GM19455 (cell line): ENCODE data around the gene WWOX.

ENCODE experiments used
- ATAC-seq: cut with Tn5 transposase; IDR thresholded peaks from one replicate; pipeline ENCODE4 v1.9.1; 2021; ENCODE audit not compliant: unreplicated experiment

The WWOX gene

DNA sequence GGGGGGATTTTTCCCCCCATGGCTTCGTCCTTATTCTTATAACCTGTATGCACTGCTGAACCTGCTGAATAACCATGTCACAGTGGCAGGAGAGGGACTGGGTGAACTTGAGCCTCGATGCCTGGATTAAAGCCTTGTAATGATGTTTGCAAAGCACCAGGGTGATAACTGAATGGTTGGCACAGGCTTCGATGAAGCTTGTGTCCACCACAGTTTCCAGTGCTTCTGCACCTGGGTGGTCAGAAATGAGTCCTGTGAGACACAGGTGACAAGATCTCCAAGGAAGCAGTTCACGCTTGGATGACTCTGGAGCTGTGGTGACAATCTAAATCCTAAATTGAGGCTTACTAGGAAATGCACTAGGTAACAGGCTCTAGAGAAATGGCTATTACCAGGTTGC is 771.8 kb downstream of the WWOX start:
- ATAC-seq = no peak

DNA sequence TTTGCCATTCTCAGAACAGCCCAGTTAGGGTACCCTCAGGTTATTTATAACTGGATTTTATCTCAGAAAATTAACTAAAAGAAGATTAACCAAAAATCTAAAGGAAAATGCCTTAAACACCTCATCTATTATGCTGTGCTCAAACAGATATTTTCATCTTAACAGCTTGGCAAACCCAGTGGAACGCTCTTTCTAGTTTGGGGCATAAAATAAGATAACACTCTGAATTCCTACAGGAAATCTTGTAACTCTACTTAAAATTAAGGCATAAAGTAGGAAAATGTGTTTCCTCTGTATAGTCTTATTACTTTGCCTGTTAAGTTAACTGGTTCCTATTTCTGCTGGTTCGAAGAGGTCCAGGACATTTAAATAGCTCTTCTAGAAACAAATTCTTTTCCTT is 777.2 kb downstream of the WWOX start:
- ATAC-seq = no peak

DNA sequence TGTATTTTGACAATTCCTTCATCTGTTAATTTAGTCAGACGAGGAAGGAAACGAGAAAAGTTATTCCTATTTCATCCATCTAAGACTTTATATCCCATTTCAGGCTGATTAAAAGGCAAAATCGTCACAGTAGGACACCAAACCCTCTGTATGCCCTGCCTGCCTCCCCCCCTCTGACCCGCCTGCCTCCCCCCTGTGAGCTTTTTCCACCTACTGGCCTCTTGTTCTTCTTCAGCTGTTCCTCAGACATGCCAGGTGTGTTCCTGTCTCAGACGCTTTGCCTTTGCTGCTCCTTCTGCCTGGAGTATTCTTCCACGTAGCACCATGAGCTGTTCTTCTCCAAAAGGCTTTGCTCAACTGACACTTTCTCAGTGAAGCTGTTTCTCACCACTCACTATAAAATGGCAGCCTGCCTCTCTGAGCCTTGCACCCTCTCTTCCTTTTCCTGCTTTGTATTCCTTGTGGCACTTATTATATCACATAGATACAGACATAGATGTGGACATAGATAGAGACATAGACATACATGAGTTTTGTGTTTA is 777.7 kb downstream of the WWOX start:
- no peak for ATAC-seq

DNA sequence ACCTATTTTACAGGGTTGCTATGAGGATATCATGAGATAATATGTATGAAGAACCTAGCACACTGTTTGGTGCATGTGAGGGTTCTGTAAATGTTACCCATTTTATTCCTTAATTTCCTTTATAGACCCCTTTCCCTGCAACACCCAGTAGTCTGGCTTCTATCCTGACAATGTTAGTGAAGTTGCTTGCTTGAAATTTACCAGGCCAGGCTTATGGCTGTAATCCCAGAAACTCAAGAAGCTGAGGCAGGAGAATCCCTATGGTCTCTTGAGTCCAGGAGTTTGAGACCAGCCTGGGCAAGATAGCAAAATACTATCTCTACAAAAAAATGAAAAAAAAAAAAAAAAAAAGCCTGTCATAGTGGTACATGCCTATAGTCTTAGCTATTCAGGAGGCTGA is 779.1 kb downstream of the WWOX start:
- no peak for ATAC-seq

DNA sequence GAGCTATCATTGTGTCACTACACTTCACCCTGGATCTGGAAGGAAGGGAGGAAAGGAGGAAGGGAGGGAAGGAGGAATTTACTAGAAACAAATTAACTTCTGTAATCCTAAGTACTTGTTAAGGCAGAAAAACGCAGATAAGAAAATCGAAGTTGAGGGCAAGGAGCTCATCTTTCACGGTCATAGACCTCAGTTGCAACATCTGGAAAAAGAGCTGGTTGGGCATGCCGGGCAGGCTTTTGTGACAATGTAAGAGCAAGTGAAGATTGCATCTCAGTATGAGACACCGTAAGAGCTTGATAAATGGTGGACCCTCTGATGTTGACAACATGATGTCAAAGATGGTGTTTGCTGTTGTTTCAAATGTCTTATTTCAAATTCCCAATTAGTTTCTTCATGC is 779.6 kb downstream of the WWOX start:
- no peak for ATAC-seq

DNA sequence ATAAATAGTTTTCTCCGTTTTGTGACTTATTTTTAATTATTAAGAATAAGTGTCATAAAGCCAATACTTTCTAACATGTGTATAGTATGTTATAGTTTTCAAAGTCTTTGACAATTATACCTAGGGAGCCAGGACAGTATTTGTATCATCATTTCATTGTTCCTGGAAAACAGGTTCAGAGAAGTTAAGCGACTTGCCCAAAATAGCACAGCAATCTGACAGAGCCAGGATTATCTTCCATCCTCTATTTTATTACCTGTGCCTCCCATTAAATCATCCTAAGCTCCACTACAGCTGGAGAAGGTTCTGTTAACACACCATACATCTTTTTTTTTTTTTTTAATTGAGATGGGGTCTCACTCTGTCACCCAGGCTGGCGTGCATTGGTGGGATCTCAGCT is 782.7 kb downstream of the WWOX start:
- no peak for ATAC-seq

DNA sequence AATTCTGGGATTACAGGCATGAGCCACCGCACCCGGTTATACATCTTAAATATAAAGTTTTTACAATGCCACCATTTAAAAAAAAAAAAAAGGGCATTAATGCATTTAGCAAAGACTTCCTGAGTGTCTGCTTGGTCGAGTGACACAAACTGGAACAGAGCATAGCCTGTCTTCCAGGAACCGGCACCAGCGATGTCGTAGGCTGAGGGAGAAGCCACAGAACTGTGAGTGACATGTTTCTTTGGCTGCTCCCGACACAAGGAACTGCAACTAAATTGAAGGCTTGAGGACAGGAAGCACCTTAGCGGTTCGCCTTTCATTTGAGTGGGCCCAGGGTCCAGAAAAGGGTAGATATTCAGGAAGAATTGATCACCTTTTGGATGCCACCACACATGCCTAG is 783.3 kb downstream of the WWOX start:
- no peak for ATAC-seq

DNA sequence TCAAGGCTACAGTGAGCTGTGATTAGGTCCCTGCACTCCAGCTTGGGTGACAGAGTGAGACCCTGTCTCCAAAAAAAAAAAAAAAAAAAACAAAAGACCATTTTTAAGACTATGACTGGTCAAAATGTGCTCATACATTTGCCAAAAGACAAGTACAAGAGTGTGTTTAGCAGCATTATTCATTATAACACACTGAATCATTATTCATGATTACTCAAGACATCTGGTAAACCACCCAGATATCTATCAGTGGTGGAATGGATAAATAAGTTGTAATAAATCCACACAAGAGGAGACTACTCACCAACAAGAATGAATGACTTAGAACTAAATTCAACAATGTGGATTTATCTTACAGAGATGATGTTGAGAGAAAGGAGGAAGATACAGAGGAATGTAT is 784.8 kb downstream of the WWOX start:
- ATAC-seq = no peak

DNA sequence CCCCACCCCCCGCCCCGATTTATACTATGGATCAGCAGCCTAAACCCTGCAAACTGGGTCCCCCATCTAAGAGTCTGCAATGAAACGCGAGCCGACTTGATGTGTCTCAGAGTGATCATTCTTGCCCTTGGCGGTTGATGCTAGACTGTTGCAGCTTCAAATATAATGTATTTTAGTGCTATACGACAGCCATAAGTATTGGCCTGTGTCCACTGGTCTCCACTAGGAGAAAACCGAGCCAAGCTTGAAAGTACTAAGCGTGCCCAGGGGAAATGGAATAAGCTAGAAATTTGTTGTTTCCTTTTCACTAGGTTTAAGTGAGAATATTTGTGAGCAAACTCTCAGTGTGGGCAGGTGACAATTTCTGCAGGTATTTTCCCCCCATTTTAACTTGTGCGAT is 789.9 kb downstream of the WWOX start:
- no peak for ATAC-seq

DNA sequence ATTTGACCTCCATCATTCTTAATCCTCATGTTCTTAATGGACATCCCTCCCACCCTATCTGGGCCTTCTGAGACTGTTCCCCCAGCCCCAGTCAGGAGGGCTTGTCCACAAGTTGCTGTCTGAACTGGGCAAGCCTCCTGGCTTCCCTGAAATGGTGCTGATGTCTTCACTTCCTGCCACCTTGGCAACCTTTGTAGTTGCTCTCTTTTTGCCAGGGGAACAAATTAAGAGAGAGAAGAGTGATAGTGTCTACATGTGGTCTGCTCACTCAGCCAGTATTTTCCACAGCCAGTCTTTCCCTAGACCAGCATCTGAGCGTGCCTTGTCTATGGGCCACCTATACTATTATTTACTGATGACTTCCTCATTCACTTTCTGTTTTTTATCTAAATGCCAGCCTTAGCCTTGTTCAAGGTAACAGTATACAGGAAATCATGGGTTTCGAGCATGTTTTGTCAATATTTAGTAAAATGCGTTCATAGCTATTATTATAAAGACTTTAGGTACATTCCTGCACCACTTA is 791.0 kb downstream of the WWOX start:
- ATAC-seq = no peak

DNA sequence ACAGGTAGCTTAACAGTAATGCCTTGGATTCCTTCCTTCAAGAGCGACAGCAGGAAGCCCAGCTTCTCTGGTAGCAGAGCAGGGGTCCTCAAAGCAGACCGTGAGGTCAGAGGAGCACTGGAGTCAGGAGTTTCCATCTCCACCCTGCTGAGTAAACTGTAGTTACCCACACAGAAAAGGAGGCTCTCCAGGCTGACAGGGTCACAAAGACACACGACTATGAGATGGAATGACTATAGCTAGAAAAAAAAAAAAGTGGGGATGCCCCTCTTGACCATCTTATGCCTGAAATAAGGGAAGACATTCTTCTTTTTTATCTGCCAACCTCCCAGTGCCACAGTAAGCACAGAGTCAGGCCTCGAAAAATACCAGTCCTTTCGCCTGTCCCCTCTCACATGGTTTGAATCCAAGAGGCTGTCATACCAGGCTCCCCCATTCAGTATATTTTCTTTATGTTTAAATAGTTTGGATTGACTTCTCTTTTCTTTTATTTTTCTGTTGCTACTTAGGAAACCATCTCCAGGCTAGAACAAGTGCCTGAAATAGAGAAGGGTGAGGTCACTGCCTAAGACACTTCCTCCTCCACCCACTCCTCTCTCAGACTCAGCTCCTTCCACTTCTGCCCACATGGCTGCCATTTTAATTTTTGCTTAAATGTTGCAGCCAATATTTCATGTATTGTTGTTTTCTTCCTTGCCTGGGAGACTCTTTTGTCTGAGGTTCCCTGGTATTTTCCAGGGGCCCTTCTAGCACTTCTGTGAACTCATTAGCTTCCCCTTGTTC is 793.7 kb downstream of the WWOX start:
- ATAC-seq = no peak

DNA sequence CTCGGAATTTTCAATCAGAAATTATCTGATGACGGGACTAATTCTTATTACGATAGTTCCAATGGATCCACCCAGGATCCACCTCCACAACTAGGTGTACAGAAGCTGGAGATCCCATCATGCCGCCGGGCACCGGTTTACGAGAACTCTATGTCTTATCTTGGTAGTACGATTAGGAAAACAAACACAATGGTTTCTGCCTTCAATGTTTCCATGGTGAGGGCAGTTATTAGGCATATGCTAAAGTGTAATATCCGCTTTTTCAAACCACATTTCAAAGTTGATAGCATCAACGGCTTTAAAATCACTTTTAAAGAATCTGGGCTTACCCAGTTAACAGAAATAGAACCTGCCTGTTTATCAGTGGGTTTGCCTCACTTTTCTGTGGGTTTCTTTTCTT is 795.4 kb downstream of the WWOX start:
- ATAC-seq = no peak

DNA sequence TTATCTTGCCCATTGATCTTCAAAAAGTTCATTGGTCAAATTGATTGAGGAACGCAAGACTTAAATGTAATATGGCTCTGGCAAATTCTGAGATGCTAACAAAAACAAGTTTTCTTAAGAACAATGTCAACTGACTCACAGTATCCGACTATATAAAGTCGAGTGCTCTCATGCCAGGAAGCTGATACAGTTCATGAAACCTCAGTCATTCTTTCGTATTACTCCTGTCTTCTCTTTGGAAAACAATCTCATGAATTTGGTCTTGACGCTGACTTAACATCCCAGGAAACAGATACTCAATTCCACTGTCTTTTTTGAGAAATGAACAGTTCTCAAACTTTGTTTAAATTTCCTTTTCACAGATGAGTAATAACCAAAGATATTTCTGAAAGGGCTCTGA is 796.2 kb downstream of the WWOX start:
- no peak for ATAC-seq

DNA sequence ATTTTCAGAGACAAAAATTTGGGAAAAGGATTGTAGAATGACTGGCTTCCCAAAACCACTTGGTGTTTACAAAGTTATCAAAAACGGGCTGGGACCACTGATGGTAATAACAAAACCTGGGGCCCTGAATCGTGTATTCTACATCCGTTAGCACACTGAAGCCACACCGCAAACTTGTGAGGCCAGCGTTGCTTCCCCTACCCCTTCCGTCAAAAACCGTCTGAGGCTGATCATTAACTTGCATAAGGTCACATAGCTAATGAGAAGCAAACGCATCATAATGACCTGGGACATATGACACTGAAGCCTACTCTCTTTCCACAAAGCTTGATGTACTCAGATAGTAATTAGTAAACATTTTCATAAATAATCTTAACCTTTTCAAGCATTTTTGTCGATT is 796.8 kb downstream of the WWOX start:
- ATAC-seq = no peak

DNA sequence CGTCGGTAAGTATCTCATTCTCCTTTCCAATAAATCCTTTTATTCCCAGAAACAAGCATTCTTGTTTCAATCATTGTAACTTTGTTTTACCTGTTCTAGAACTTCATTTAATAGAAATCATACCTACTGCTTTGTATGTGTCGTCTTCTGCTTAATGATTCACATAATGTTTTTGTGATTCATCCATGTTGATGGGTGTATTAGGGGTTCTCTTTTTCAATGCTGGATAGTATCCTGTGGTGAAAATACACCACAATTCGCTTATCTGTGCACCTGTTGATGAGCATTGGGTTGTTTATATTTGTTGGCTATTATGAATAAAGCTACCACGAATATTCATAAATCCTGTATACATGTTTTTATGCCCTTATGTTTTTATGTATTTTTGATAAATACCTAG is 797.8 kb downstream of the WWOX start:
- no peak for ATAC-seq

DNA sequence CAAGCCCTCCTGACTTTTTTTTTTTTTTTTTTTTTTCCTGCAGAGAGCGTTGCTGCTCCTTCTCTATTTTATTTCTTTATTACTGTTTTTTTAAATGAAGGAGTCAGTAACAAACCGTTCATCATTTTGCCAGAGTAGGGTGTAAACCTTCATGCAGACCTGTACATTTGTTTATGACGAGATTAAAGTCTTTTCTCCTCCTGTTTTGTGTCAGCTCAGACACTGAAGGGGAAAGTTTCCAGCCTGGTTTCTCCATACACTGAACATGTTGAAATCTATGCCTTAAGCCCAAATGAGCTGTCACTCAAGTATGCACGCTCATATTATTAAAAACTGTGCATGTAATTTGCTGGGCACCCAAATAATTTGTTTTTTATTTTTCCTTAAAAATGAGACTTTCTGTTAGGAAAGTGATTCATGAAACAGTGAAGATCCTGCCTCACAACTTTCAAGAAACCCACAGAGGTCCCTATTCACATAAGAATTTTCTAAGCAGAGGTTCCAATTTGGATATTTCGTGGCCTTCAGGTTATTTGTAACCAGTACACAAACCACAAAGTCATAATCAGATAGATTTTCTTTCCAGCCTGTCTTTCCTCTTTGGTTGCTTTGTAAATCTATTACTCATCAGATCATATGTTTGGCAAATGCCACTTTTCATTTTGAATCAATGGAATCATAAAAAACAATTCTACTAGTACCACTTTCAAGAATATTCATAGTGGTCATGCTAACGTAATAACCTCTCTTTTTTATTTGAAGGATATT is 800.8 kb downstream of the WWOX start:
- no peak for ATAC-seq

DNA sequence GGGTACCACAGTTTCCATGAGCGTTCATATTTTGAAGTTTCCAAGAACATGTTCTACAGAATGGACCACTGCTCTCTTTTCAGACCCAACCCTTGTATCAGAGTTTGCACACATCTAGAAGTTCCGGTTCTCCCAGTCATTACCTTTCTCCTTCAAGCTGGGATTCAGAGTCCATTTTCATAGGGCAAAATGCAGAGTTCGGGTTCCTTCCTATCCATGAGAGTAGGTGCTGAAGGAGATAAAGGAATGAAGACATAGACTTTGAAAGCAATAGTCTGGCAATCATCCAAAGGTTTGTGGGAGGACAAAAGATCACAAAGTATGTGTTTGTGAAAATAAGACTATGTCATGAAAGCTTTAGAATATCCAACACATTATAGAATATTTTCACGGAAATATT is 801.5 kb downstream of the WWOX start:
- no peak for ATAC-seq

DNA sequence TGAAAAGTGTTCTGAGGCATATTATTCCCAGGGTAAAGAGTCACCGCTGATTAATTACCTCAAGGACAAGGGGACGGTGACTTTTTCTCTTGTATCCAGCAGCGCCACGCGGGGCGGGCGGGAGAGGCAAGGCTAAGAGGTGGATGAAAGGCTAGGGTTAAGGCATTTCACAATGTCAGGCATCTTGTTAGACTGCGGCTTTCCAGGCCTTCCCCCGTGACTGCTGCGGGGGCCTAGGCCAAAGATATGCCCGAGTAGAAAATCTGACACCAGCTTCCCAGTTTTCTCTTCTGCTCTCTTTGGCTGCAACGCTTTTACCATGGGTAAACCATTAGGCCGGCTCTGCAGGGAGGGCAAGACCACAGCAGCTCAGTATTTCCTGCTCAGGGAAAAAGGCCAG is 802.9 kb downstream of the WWOX start:
- ATAC-seq = no peak

DNA sequence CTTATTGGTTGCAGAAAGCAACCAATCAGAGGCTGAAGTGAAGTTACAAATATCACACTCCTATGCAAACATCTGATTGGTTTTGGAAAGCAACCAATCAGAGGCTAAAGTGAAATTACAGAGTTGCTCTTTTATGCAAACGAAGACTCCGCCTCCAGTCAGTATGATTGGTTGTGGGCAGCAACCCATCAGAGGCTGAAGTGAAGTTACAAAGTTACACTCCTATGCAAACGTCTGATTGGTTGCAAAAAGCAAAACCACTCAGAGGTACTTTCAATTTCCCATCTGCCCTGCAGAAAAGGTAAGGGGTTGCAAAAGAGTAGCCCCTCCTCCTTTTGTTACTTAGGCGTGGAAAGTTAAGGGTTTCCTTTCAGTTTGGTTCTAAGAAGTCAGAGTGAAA is 803.8 kb downstream of the WWOX start:
- no peak for ATAC-seq

DNA sequence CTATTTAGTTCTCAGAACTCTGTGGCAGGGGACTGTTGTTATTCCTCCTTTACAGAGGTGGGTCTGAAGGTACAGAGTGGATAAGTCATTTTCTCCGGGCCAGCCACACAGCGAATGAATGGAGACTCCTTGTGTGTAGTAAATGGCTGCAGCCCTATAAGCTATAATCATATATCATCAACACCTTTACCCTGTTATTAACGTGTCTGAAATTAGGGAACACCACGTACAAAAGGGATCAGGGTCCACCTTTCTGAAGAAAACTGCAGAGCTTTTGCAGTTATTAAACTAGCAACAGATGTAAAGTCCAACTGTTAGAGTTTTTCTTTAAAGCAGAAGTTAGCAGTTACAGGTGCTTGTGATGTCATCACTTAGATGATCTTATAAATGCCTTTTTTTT is 804.4 kb downstream of the WWOX start:
- ATAC-seq = no peak

DNA sequence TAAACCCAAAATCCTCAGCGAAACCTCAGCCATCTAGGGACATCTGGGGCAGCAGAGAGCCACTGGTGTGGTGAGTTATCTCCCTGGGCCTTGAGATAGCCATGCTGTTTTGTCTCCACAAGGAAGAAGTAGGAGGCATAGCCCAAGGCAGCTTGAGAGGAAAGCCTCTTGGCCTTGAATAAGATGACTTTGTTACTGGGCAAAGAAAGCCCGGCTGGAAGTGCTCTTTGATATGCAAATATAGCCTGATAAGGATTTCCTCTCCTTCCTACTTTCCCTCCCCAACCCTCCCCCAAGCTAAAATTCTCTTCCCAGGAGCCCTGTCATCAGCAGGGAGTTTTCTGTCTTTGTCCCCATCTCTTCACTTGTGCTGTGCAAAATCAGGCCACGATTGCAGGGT is 806.7 kb downstream of the WWOX start:
- no peak for ATAC-seq

DNA sequence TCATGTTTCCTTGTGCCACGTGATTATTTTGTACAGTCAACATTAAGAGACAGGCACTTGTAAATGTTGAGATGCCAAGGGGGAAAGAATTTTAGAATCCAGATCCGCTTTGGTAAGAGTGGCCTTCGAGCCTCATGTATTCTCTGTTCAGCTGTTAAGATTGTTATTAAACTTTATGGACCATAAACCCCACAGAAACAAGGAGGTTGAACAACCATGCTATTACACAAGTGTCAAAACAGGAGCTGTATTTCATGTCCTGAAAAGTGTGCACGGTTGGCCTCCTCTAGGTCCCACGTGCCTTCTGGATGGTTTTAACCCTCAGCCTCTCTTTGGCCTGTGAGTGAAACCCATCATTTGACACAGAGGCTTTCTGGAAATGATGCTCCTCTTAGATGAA is 809.8 kb downstream of the WWOX start:
- no peak for ATAC-seq
